ENCODE measurements around the gene TEX44.
A peak's percentile ranks its signal among the peaks of the same experiment; 100 is the strongest.

Gene TEX44

GRCh38 chr2:231640641-231641111, 48.0 kb downstream of the TEX44 start:
- no peak for DNase-seq

- DNase-seq: peak; percentile 12
These were observed 50.2 kb downstream of the TEX44 start for GRCh38 chr2:231642631-231643494.

GRCh38 chr2:231643495-231643888, 50.8 kb downstream of the TEX44 start:
- no peak for DNase-seq
